PFSK-1 (cell line): Measurements from ENCODE around the gene SDCCAG8.

Experiments used
- FOXP2 ChIP-seq: optimal IDR thresholded peaks from 2 replicates; pipeline ENCODE3; 2011; ENCODE audit warnings: borderline replicate concordance, control low read depth, inconsistent platforms; ENCODE audit not compliant: insufficient read depth; ENCODE audit errors: extremely low read length, extremely low read depth
- POLR2AphosphoS5 ChIP-seq: IDR thresholded peaks from 2 replicates; pipeline ENCODE4 v1.6.1; 2012; ENCODE audit warnings: low read depth, mild to moderate bottlenecking, control low read depth, low read length, moderate library complexity
- REST ChIP-seq, 2 experiments: IDR thresholded peaks; 2 replicates each; pipeline versions ENCODE4 v1.6.1 to v1.8.0; 2011 to 2012; ENCODE audit warnings: low read depth in 2 of 2, low read length in 2 of 2, control low read depth in 1 of 2, inconsistent platforms in 1 of 2, mild to moderate bottlenecking in 1 of 2, moderate library complexity in 1 of 2; ENCODE audit not compliant: insufficient read depth in 1 of 2
- SIN3A ChIP-seq: IDR thresholded peaks from 2 replicates; pipeline ENCODE4 v1.6.1; 2012; ENCODE audit warnings: mild to moderate bottlenecking, low read length, moderate library complexity, borderline replicate concordance; ENCODE audit not compliant: insufficient read depth
- TAF1 ChIP-seq: IDR thresholded peaks from 2 replicates; pipeline ENCODE4 v1.6.1; 2012; ENCODE audit warnings: low read length, control low read depth, borderline replicate concordance; ENCODE audit not compliant: insufficient read depth

The SDCCAG8 gene

DNA sequence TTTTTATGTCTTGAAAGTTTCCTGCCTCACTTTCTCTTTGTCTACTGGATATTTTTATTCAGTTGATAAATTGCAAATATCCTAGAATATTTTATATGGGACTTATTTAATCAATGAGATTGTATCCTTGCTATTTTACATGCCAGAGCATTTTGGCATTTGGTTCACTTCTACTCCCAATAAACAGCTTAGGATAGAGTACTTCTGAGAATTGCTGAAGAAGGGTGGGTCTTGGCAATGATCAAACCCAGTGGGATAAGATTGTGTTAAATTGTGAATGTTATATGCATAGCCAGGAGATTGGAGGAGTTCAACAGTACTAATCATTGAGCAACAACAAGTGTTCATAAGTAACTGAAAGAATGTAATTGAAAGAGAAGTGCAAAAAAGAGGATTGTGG is 60.1 kb downstream of the SDCCAG8 start:
- TF ChIP-seq TAF1 (no peak), SIN3A (no peak), REST (IDR thresholded peaks at IDR 0.05; ENCODE audit: insufficient read depth in 1 of 2, low read depth in 2 of 2, low read length in 2 of 2) (no peak), FOXP2 (no peak), POLR2AphosphoS5 (no peak)

DNA sequence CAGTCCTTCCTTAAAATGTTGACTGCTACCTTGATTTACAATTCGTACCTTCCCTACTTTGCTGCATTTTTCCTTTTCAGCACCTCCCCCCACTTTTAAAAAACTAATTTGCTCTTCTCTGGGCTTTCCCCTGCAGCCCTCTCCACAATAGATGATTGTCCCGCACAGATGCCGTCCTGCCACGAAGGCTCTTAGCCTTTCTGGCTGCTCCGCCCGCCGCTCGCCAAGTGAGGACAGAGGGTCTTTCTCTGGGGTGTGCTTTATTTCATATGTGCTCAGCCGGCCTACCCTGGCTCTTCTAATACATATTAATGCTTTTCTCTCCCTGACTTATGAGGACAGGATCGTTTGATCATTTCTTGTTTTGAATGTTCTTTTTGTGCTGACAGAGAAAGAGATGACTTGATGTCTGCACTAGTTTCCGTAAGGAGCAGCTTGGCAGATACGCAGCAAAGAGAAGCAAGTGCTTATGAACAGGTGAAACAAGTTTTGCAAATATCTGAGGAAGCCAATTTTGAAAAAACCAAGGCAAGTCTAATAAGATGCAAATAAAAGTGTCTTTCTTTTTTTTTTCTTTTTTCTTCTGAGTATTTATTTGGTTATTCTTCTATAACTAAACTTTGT is 60.6 kb downstream of the SDCCAG8 start:
- no peak for TF ChIP-seq REST (IDR thresholded peaks at IDR 0.05; ENCODE audit: insufficient read depth in 1 of 2, low read depth in 2 of 2, low read length in 2 of 2)
- no peak for TF ChIP-seq POLR2AphosphoS5
- TF ChIP-seq SIN3A = no peak
- TF ChIP-seq FOXP2 = no peak
- TF ChIP-seq TAF1 = no peak

- TF ChIP-seq TAF1 (no peak), REST (IDR thresholded peaks at IDR 0.05; ENCODE audit: insufficient read depth in 1 of 2, low read depth in 2 of 2, low read length in 2 of 2) (no peak), SIN3A (no peak), POLR2AphosphoS5 (no peak), FOXP2 (no peak)
These were observed 64.4 kb downstream of the SDCCAG8 start for GRCh38 chr1:243320224-243320623.

GRCh38 chr1:243322326-243322725 is 66.5 kb downstream of the SDCCAG8 start:
- TF ChIP-seq SIN3A (no peak), TAF1 (no peak), FOXP2 (no peak), REST (IDR thresholded peaks at IDR 0.05; ENCODE audit: insufficient read depth in 1 of 2, low read depth in 2 of 2, low read length in 2 of 2) (no peak), POLR2AphosphoS5 (no peak)
